Epithelial cell of prostate (primary cell): ENCODE measurements around the gene NAV1.
"Not testable (repeated sequence)": the region's sequence is repeated elsewhere in the genome, so short reads cannot be mapped to it uniquely, and the experiment has no call there.

ENCODE experiments used
- DNase-seq: peaks from one replicate; pipeline ENCODE4 v3.0.0-alpha.2; 2011; ENCODE audit warnings: low read depth, low spot score
- H3K27ac ChIP-seq: fragments of 450-650 bp; 2 replicates; pipeline ENCODE4 v1.5.1; 2017; ENCODE audit warnings: mild to moderate bottlenecking

The NAV1 gene, protein sequence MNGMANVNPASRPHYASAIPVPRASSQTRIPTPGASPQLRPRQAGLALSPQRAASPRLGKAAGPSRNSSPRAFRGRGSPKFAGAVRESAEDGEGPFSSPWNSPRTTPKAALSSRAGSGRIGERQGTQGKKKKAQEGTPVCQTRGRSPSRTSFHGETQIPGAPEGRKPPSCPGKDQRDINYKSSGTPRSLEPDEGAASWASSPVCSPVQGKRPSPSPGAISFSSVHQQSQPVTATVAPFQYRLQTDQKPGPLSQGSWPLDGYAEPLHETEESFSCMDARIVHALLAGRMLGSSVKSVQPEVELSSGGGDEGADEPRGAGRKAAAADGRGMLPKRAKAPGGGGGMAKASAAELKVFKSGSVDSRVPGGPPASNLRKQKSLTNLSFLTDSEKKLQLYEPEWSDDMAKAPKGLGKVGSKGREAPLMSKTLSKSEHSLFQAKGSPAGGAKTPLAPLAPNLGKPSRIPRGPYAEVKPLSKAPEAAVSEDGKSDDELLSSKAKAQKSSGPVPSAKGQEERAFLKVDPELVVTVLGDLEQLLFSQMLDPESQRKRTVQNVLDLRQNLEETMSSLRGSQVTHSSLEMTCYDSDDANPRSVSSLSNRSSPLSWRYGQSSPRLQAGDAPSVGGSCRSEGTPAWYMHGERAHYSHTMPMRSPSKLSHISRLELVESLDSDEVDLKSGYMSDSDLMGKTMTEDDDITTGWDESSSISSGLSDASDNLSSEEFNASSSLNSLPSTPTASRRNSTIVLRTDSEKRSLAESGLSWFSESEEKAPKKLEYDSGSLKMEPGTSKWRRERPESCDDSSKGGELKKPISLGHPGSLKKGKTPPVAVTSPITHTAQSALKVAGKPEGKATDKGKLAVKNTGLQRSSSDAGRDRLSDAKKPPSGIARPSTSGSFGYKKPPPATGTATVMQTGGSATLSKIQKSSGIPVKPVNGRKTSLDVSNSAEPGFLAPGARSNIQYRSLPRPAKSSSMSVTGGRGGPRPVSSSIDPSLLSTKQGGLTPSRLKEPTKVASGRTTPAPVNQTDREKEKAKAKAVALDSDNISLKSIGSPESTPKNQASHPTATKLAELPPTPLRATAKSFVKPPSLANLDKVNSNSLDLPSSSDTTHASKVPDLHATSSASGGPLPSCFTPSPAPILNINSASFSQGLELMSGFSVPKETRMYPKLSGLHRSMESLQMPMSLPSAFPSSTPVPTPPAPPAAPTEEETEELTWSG (N-terminal part only)

DNA sequence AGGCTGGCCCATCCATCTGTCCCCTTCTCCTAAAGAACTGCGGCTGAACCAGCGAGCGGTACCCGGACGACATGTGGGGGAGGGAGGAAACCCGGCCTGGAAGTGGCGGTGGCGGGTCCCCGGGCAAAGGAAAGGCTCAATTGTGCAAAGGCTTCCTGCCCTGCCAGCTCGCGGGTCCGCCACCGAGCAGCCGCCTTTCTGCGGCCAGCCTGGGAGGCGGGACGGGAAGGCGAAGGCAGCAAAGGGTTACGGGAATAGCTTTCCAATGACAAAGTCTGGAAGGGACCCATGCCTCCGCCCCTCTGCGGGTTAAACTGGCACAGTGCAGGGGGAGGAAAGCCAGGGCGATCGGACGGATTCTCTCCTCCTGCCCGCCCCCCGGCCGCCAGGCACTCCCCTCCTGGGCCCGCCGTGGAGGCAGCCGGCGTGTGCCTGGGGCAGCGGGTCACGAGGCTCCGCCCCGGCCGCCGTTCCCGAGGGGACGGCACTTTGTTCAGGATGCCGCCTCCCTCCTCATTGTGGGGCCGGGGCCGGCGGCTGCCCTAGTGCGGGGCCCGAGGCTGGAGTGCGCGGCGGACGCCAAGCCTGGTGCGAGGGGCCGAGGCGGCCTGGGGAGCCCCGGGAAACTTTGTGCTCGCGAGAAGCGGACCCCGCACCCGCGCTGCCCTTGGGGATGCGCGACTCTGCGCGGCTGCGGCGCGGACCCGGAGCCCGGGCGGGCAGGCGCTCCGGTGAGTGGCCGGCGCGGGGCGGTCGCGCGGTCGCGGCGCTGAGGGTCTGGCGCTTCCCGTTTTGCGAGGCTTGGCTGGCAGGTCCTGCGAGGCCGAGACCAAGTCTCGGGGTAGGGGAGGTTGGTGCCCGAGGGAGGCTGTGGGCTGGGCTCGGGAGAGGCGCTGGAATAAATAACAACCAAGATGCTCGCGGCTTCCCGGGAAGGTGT, at the start of gene NAV1:
Gene NAV1, plus strand, starts transcription at position 516 of the 940 bp plus-strand sequence. CDS start 83,758 bp downstream, outside the sequence.
- no peak within 1 kb of the TSS for H3K27ac ChIP-seq

DNA sequence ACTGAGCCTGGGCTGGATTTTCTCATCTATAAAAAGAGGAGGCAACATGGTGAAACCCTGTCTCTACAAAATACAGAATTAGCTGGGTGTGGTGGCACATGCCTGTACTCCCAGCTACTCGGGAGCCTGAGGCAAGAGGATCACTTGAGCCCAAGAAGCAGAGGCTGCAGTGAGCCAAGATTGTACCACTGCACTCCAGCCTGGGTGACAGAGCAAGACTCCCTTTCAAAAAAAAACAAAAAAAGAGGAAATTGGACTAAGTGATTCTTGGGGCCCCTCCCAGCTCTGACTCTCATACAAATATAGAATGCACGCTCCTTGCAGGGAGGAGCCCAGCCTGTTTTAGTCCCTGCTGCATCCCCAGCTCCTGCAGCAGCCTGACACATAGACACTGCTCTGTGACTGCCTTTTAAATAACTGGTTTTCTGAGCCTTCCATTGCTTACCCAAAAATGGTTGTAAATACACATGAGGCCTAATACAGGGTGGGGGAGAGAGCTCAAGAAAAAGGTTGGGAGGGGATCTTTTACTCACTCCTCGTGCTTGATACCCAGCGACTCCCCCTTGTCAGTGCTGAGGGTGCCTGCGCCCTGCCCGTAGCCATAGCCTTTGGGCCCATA, 49.2 kb upstream of the NAV1 start:
- no peak for DNase-seq

More for the DNA sequence above, at the start of gene NAV1:
- no peak for DNase-seq

DNA sequence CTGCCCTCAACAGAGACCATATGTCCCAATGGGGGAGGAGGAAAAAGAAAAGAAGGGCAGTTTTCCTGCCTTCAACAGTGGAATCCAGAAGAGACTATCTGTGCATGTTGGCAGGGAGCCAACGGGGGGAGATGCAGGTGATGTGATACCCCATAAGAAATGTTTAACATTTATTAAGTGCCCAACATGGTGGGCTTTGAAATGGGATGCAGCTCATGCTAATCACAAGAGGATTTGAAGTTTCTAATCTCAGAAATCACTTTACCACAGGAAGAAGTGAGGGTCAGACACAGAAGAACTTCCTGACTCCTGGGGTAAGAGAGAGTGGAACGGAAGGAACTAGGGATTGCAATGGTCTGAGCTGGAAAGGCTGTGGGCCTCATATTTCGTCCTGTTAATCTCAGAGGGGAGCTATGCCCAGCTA, 48.2 kb upstream of the NAV1 start:
- peak overlapping the region; percentile 87 for H3K27ac ChIP-seq
- no peak for DNase-seq

More for the DNA sequence above, 49.2 kb upstream of the NAV1 start:
- peak overlapping the region; percentile 87 for H3K27ac ChIP-seq

DNA sequence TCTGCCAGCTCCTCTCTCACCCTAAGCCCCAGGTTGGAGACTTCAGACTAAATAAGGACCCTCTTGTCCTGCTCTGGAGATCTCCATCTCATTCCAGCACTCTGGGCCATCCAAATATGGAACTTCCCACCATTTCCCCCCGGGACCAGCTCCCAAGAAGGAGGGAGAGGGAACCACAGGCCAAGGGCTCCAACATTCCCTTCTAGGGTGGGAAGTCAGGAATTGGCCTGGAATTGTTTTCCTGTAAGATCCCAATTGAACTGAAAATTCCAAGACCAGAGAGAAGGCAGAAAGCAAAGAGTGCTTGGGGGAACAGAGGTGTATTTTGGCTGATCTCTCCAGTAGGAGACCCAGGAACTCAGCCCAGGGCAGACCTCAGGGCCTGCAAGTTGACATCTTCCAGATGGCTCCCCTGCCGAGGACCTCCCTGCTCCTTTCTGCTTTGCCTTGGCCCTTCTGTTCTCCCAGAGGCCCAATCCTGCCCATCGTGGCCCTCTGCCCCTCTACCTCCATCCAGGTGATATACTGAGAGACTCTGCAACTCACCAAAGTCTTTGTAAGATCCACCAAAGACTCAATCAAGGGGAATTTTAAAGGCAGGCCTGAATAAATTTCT, 46.9 kb upstream of the NAV1 start:
- no peak for DNase-seq
- H3K27ac ChIP-seq: no peak overlapping the region

DNA sequence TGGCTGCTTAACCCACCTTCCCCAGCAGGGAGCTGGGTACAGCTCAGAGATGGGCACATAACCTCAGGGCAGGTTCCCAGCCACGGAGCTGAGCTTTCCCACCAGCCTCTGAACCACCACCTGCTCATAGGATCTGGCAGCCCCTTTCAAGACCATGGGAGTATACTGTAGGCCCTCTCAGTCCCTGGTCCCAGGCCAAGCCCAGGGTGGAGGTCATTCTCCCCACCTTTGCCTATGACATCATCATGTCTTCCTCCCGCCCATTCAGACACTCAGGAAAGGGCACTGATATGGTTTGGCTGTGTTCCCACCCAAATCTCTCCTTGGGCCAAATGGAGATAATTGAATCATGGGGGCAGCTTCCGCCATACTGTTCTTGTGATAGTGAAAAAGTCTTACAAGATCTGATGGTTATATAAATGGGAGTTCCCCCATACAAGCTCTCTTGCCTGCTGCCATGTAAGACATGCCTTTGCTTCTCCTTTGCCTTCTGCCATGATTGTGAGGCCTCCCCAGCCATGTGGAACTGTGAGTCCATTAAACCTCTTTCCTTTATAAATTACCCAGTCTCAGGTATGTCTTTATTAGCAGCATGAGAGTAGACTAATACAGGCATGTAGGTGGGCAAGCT, 45.8 kb upstream of the NAV1 start:
- DNase-seq, H3K27ac ChIP-seq: not testable (repeated sequence)

DNA sequence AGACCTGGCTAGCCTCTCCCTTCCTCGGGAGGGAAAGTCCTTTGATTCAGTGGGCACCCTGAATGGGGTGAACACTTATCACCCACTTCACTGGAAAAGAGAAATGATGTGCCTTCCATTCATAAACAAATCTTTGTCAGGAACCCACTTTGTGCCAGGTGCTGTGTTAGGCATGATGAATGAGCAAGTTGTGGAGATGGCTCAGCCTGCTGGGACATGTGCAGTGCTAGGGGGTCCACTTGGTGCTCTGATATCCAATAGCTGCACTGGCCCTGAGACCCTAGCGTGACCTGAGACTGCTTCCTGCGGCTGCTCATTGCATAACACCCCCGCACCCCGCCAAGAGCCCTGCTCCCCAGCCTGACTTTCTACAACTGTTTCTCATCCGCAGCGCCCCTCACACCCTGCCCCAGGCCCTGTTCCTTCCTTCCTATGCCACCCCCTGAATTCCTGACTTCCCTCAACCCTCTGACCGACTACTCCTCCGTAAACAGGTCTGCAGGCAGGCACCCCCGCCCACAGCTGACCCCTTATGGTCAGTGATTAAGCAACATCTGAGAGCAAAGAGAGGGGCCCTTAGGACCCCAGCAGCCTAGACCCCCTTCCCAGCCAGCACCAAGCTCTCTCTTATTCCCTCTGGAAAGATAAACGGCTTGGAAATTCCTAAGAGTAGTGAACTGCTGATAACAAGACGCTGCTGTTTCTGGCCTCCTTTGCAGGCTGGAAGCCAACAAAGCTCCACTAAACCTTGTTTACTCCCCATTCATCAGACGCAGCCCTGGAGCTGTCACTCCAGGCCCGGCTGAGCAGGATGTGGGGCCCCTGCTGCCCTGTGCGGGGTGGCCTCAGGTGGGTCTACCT, 44.9 kb upstream of the NAV1 start:
- no peak overlapping the region for H3K27ac ChIP-seq
- no peak for DNase-seq

DNA sequence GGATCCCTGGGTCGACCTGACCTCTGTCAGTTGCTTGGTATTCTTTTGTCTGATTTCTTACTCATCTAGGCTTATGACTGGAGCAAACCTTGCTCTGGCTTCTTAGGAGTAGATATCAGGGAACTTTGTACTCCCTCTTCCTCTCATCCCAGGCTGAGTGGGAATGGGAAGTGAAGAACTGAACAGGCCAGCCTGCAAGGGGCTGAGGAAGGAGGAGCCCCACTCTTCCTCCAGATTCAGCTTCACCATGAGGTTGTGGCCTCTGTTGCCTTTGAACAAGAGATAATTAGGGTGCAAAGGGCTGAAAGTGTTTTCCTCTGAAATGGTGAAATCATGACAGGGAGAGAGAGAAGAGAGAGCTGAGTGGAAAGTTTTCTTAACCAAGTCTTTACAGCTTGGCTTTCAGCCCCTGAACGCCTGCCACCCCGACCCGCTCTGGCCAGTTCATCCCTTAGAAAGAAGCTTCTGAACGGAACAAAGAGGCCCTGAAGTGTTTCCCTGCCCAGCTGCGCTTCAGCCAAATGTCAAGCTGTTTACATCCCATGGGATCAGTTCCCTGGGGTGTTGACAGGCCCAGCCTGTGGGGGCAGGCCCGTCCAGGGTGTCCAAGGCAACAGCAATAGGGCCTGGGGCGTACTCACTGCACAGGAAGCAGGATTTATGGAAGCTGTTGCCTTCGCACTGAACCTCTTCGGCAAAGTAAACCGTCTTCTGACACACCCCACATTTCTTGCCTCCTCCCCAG, 43.2 kb upstream of the NAV1 start:
- no peak for DNase-seq
- H3K27ac ChIP-seq: peak overlapping the region; percentile 46

DNA sequence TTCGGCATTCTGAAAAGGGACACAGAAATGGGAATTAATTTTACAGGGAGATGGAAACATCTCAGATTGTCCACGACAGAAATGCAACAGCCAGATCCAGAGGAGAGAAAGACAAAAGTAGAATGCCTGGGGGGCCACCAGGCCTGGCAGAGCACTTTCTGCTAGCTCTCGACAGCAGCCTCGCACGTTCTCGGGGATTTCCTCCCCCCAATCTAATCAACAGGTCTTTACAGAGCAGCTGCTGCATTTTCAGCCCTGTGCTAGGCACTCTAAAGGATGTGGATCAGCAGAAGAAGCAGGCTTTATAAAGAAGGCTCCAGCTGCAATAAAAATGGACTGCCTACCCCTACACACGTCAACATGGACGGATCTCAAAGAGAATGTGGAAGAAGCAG, 42.6 kb upstream of the NAV1 start:
- H3K27ac ChIP-seq: peak overlapping the region; percentile 46
- DNase-seq: no peak

DNA sequence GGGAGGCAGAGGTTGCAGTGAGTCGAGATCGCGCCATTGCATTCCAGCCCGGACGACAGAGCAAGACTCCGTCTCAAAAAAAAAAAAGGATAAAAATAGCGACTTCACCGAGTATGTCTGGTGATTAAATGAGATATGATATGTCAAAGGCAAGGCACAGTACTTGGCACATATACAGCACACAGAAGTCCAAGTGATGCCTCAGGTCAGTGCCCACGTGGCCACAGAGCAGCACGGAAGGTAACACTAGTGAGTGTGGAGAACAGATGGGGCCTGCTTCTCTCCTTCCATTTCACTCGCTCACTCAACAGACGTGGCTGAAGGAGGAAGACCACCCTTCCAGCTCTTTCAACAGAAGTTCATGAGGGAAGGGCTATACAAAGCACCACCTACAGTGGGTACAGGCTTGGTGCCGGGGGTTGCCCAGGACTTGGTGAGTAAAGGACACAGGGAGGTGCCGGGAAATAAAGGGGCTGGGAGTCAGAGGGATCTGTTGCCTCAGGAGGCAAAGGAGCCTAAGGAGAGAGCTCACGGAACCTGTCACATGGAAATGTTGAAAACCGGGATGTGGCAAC, 40.9 kb upstream of the NAV1 start:
- no peak overlapping the region for H3K27ac ChIP-seq
- no peak for DNase-seq

DNA sequence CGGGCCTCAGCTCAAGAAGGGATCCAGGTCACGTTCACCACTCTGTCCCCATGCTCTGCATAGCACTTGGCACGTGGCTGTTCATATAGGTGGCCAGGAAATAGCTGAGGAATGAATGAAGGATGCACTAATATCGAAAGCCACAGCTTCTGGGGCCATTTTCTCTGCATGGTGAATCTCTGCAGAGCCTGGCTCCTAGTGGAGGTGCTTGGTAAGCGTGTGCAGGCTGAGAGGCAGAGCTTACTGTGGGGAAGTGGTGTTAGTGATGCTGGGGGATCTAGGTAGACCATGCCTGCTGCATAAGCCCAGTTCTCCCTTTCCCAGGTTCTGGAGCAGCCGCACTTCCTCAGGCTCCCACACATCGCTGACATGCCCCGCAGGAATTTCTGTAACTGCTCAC, 40.3 kb upstream of the NAV1 start:
- DNase-seq: no peak
- H3K27ac ChIP-seq: no peak overlapping the region

DNA sequence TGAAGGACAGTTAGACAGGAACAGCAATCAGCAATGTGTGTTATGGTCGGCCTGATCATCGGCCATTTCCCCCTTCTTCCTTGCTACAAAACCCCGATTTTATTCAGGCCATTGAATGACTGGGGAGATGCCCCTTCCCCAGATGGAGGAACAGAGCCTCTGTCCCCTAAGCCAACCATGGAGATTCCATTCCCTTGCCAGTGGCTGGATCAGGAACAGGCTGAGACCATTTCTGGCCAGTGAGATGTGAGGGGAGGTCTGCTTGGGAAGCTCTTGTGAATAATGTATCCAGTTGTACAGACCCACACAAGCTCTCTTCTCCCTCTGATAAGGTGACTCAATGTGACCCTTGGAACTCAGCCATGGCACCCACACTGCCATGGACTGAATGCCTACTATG, 39.7 kb upstream of the NAV1 start:
- DNase-seq: no peak
- H3K27ac ChIP-seq: no peak overlapping the region

DNA sequence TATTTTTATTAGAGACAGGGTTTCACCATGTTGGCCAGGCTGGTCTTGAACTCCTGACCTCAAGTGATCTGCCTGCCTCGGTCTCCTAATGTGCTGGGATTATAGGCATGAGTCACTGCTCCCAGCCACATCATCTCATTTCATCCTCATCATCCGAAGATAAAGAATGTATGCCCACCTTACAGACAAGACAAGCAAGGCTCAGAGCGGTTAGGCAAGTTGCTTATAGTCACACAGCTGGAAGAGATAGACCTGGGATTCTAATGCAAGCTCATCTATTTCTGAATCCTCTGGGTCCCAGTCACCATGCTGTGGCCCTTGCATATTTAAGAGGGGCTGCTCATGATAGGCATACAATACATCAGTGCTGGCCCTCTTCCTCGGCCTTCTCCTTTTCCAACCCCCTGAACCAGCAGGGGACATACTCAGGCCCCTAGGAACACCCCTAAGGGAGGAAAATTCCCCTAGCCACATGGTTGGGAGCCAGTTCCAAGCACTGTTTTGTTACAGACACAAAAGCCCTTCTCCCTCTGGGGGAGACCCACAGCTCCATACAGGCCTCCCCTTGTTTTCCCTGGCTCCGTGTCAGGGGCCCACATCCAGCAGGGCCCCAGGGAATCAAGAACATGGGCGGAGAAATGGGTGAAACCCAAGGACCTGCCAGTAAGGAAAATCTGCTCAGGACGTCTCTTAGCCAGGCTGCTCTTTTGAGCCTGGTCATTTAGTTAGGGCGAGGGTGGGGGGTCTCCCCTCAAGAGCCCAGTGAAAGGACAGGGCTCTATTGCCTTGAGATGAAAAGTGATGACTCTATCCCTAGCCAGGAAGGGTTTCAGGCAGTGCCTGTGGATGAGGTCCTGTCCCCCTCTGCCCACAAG, 38.9 kb upstream of the NAV1 start:
- no peak for DNase-seq
- H3K27ac ChIP-seq: no peak overlapping the region

DNA sequence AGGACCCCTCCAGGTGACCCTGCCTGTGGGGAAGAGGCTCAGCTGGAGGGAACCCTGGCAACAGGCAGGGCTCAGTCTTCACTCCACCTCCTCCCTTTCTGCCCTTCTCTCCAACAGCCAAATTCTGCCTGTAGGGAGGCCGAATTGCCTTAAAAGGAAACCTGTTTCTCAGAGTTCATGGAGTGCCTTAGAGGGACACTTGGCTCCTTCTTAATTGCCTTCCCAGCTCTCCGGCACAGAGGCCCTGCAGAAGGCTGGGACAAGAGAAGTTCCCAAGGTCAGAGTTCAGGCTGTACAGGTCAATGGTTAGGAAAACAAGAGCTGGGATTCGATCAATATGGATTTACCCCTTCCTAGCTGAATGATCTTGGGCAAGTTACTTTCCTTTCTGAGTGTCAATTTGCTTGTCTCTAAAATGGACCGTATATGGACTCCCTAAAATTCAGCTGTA, 38.2 kb upstream of the NAV1 start:
- DNase-seq: no peak
- no peak overlapping the region for H3K27ac ChIP-seq

DNA sequence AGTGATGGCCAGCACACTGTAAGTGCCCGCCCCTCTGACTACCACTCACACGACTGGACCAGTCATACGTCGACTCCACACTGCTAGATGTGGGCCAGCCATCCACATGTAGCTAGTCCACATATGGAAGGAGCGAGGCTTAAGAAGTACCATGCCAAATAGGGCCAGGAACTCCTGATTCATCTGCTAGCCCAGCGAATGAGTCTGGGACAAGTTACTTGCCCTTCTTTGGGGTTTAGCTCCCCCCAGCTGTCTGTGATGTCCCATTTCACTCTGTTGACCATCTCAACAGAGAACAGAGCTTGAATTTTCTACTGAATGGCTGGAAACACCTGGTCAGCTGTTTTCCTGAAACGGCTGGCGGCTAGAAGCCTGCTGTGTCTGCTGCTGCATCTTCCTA, 37.8 kb upstream of the NAV1 start:
- no peak for DNase-seq
- no peak overlapping the region for H3K27ac ChIP-seq

DNA sequence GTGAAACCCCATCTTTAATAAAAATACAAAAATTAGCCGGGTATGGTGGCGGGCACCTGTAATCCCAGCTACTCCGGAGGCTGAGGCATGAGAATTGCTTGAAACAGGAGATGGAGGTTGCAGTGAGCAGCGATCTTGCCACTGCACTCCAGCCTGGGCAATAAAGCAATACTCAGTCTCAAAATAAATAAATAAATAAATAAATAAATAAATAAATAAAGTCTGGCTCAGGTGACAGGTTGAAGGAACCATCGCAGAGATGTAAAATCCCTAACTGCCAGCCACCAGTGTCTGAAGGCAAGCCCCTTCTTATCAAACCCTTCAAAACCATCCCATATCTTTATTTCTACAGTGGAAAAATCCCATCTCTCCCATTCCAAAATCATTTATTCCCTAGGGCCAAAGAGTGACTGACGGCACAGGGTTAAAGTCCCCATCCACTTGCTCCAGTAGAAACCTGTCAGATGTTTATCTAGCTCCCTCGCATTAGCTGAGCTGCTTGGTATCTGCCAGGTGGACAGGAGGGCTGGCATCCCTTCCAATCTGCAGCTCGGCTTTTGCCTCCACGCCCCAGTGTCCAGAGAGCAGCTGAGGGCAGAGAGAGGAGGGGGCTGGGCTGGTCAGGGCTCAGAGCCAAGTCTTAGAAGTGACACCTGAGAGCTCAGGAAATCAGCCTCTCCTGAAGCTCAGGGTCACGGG, 37.0 kb upstream of the NAV1 start:
- peak overlapping the region; percentile 90 for H3K27ac ChIP-seq
- DNase-seq: no peak
